H1 (cell line): ENCODE data around the gene ETS1. TPM values are rescaled to one million over a fixed set of nuclear protein-coding genes. Genes with fewer than 3 reads are reported as not detected.

Source experiments
- CTCF ChIA-PET: fragments of 300-600 bp; sonication (Branson Sonifier 250); formaldehyde crosslinking; loops from one replicate; lab custom pipeline; 2021; ENCODE audit not compliant: partially characterized antibody; lab: Charles Lee
- POLR2A ChIA-PET: fragments of 300-600 bp; sonication (Branson Sonifier 250); formaldehyde crosslinking; loops from one replicate; lab custom pipeline; 2021; ENCODE audit warnings: inconsistent platforms; ENCODE audit not compliant: partially characterized antibody; lab: Charles Lee
- DNase-seq, 2 experiments: peaks; one replicate each; pipeline versions ENCODE4 v3.0.0 to v3.0.0-alpha.2; 2010 to 2022; ENCODE audit warnings: low spot score in 2 of 2, low read depth in 1 of 2, mixed read lengths in 1 of 2
- FAIRE-seq: peaks from 2 replicates; lab custom pipeline; 2011; peaks lifted over from hg19 to GRCh38; lab: Jason Lieb, UNC
- H2AFZ ChIP-seq: 2 replicates; pipeline ENCODE4 v1.8.1; 2012; ENCODE audit warnings: low read length, inconsistent platforms
- H2AK5ac ChIP-seq: 2 replicates; pipeline ENCODE4 v1.6.1; 2013; ENCODE audit warnings: low read depth, low read length
- H2BK120ac ChIP-seq: replicated peaks from 2 replicates; pipeline ENCODE3; 2013; ENCODE audit warnings: low read depth, low read length, inconsistent platforms
- H2BK12ac ChIP-seq: 2 replicates; pipeline ENCODE4 v1.6.1; 2013; ENCODE audit warnings: low read depth, low read length
- H2BK15ac ChIP-seq: 2 replicates; pipeline ENCODE4 v1.6.1; 2013; ENCODE audit warnings: low read length
- H2BK20ac ChIP-seq: 2 replicates; pipeline ENCODE4 v1.6.1; 2013; ENCODE audit warnings: low read length
- H2BK5ac ChIP-seq: 2 replicates; pipeline ENCODE4 v1.6.1; 2013; ENCODE audit warnings: low read depth, low read length
- H3K14ac ChIP-seq: 2 replicates; pipeline ENCODE4 v1.6.1; 2013; ENCODE audit warnings: inconsistent platforms; ENCODE audit not compliant: insufficient read length
- H3K18ac ChIP-seq: 2 replicates; pipeline ENCODE4 v1.6.1; 2013; ENCODE audit warnings: low read length; ENCODE audit errors: extremely low read depth
- H3K23ac ChIP-seq: 2 replicates; pipeline ENCODE4 v1.6.1; 2013; ENCODE audit warnings: inconsistent platforms; ENCODE audit not compliant: insufficient read length
- H3K23me2 ChIP-seq: 2 replicates; pipeline ENCODE4 v1.6.1; 2013; ENCODE audit warnings: low read depth, low read length
- H3K27ac ChIP-seq: 2 replicates; pipeline ENCODE4 v1.6.1; 2011; ENCODE audit warnings: low read depth, low read length, inconsistent platforms
- H3K27me3 ChIP-seq, 4 experiments: replicated peaks in 1 of 4; 1 replicate in 1 of 4; 2 replicates in 3 of 4; pipeline versions ENCODE4 v1.6.1 to v1.8.1; 2011 to 2013; ENCODE audit warnings: low read length in 3 of 4, mild to moderate bottlenecking in 3 of 4, inconsistent platforms in 2 of 4, mixed read lengths in 2 of 4, moderate library complexity in 1 of 4; ENCODE audit not compliant: control insufficient read depth in 3 of 4, insufficient read depth in 3 of 4; ENCODE audit errors: extremely low read depth in 1 of 4
- H3K36me3 ChIP-seq, 4 experiments: 2 replicates each; pipeline versions ENCODE4 v1.6.1 to v1.8.1; 2011 to 2013; ENCODE audit warnings: mild to moderate bottlenecking in 4 of 4, low read length in 3 of 4, moderate library complexity in 2 of 4, control low read depth in 1 of 4, inconsistent platforms in 1 of 4; ENCODE audit not compliant: insufficient read depth in 4 of 4, control insufficient read depth in 2 of 4
- H3K4ac ChIP-seq: replicated peaks from 2 replicates; pipeline ENCODE3; 2013; ENCODE audit warnings: low read length, low read depth, mixed read lengths, inconsistent platforms; ENCODE audit not compliant: insufficient read length
- H3K4me1 ChIP-seq, 4 experiments: replicated peaks in 1 of 4; 1 replicate in 1 of 4; 2 replicates in 3 of 4; pipeline versions ENCODE4 v1.6.1 to v1.8.1; 2011 to 2013; ENCODE audit warnings: low read length in 3 of 4, inconsistent platforms in 2 of 4, mixed read lengths in 1 of 4; ENCODE audit not compliant: insufficient read depth in 4 of 4, control insufficient read depth in 3 of 4
- H3K4me2 ChIP-seq, 2 experiments: 2 replicates each; pipeline versions ENCODE4 v1.6.1 to v1.8.1; 2011 to 2013; ENCODE audit warnings: low read depth in 2 of 2, low read length in 2 of 2, control low read depth in 1 of 2, inconsistent platforms in 1 of 2, mild to moderate bottlenecking in 1 of 2; ENCODE audit not compliant: insufficient read depth in 1 of 2
- H3K4me3 ChIP-seq, 4 experiments: fragments of 200-600, 300-600 bp in 1 of 4; sonication (generic), shearing (Covaris generic), sonication (Bioruptor Twin) in 1 of 4; 2 replicates each; pipeline versions ENCODE4 v1.5.1 to v1.8.1; 2011 to 2016; ENCODE audit warnings: low read length in 4 of 4, low read depth in 3 of 4, control low read depth in 2 of 4, inconsistent platforms in 2 of 4, mild to moderate bottlenecking in 2 of 4, mixed read lengths in 1 of 4, moderate library complexity in 1 of 4; ENCODE audit not compliant: insufficient read depth in 2 of 4; ENCODE audit errors: extremely low read depth in 1 of 4
- H3K56ac ChIP-seq: replicated peaks from 2 replicates; pipeline ENCODE3; 2013; ENCODE audit warnings: low read depth, mild to moderate bottlenecking, mixed read lengths, low read length, inconsistent platforms; ENCODE audit not compliant: insufficient read length
- H3K79me1 ChIP-seq: 2 replicates; pipeline ENCODE4 v1.6.1; 2013; ENCODE audit warnings: low read depth, low read length, control low read depth
- H3K79me2 ChIP-seq, 2 experiments: 2 replicates each; pipeline versions ENCODE4 v1.6.1 to v1.8.1; 2012 to 2013; ENCODE audit warnings: low read length in 2 of 2, mild to moderate bottlenecking in 2 of 2, inconsistent platforms in 1 of 2; ENCODE audit not compliant: insufficient read depth in 2 of 2, control insufficient read depth in 1 of 2
- H3K9ac ChIP-seq, 4 experiments: replicated peaks in 1 of 4; 1 replicate in 1 of 4; 2 replicates in 3 of 4; pipeline versions ENCODE4 v1.6.1 to v1.8.1; 2011 to 2013; ENCODE audit warnings: low read depth in 3 of 4, low read length in 3 of 4, control low read depth in 2 of 4, mild to moderate bottlenecking in 2 of 4, moderate library complexity in 2 of 4, inconsistent platforms in 1 of 4; ENCODE audit errors: extremely low read depth in 1 of 4
- H3K9me3 ChIP-seq, 2 experiments: 2 replicates each; pipeline versions ENCODE4 v1.6.1 to v1.8.1; 2012 to 2013; ENCODE audit warnings: mild to moderate bottlenecking in 2 of 2, moderate library complexity in 2 of 2, control low read depth in 1 of 2, inconsistent platforms in 1 of 2, low read depth in 1 of 2, low read length in 1 of 2, mixed read lengths in 1 of 2; ENCODE audit not compliant: insufficient read depth in 2 of 2
- H4K20me1 ChIP-seq, 2 experiments: replicated peaks in 1 of 2; 2 replicates each; pipeline versions ENCODE3 to v1.8.1; 2011 to 2013; ENCODE audit warnings: inconsistent platforms in 2 of 2, low read length in 2 of 2, mild to moderate bottlenecking in 1 of 2; ENCODE audit not compliant: insufficient read depth in 2 of 2, control insufficient read depth in 1 of 2
- H4K5ac ChIP-seq: 2 replicates; pipeline ENCODE4 v1.6.1; 2013; ENCODE audit warnings: low read length, low read depth, mixed read lengths, inconsistent platforms; ENCODE audit not compliant: insufficient read length
- H4K8ac ChIP-seq: 2 replicates; pipeline ENCODE4 v1.8.0; 2013; ENCODE audit warnings: mild to moderate bottlenecking, moderate library complexity, low read length, inconsistent platforms; ENCODE audit not compliant: insufficient read depth; ENCODE audit errors: extremely low read depth
- H4K91ac ChIP-seq: replicated peaks from 2 replicates; pipeline ENCODE3; 2013; ENCODE audit warnings: low read length, mixed read lengths, inconsistent platforms; ENCODE audit not compliant: insufficient read length
- BRCA1 ChIP-seq: IDR thresholded peaks from 2 replicates; pipeline ENCODE4 v1.6.1; 2012; ENCODE audit warnings: low read depth, low read length, improper control_type of control experiment
- EZH2 ChIP-seq: fragments of 200-600 bp; sonication (generic); IDR thresholded peaks from 2 replicates; pipeline ENCODE4 v1.7.1; 2012; ENCODE audit warnings: low read depth, mild to moderate bottlenecking, moderate library complexity, low read length, inconsistent platforms; ENCODE audit not compliant: severe bottlenecking
- GTF2F1 ChIP-seq: IDR thresholded peaks from 2 replicates; pipeline ENCODE4 v1.6.1; 2012; ENCODE audit warnings: low read depth, low read length, improper control_type of control experiment, borderline replicate concordance
- WGBS, 2 experiments: shearing (Covaris generic) in 1 of 2; methylation state at CpG; one replicate each; pipeline versions ENCODE4 v1.1.6 to v1.1.7; 2013 to 2015; ENCODE audit warnings: low lambda C conversion rate in 2 of 2, mixed read lengths in 2 of 2, inconsistent platforms in 1 of 2, low coverage in 1 of 2, missing lambda C conversion rate in 1 of 2; ENCODE audit not compliant: insufficient replicate concordance in 2 of 2, insufficient coverage in 1 of 2, insufficient read length in 1 of 2; ENCODE audit errors: extremely low coverage in 1 of 2, missing lambda C conversion rate in 1 of 2; 5-methylcytosine and 5-hydroxymethylcytosine counted together
- polyA plus RNA-seq, 7 experiments: library from polyadenylated mRNA; depleted of rRNA in 3 of 7; stranded (reverse) in 5 of 7; unstranded in 2 of 7; fragments of >200 nt in 5 of 7; fragments of 200-250 nt in 2 of 7; gene quantifications; 1 replicate in 5 of 7; 2 replicates in 1 of 7; 4 replicates in 1 of 7; pipeline versions ENCODE4 v1.2.1 to v1.2.3, GENCODE V29; 2011 to 2013; ENCODE audit warnings: missing spikeins in 2 of 7, mixed read lengths in 2 of 7
- total RNA-seq: library from RNA; stranded (reverse); fragmentation: NEBNext Ultra II Directional; extraction: Animal tissue kit (Norgen Biotek cat#: 25700); gene quantifications from 2 replicates; pipeline ENCODE4 v1.2.1, GENCODE V29; 2021

Gene ETS1
- total and polyA plus RNA-seq, 2 of the 8 experiments (the other 6 are each of a cell fraction or from before 2014, with no cell fraction given), result 10.0 to 35.3 TPM

DNA sequence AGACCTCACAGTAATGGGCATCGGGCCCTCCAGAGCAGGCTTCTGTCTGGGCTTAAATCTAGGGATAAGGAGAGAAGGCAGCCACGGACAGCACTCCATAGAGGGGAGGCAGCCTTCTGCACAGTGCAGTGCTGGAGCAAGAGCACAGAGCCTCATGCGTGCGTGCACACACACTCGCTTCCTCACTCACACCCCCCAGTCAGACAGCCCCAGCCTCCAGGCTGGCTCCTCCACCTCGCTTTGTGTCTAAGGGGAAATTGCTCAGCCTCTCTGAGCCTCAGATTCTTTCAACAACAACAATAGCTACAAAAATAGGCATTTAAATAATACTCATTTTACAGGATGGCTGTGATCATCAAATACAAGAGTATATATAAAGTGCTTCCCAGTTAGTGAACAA is 26.7 kb upstream of the ETS1 start:
- no peak overlapping the region for H2AFZ ChIP-seq
- no peak for TF ChIP-seq GTF2F1
- no peak for TF ChIP-seq BRCA1
- no peak for TF ChIP-seq EZH2
- TF ChIP-seq, all 59 proteins: peak for 0
- no peak overlapping the region for H4K8ac ChIP-seq
- H2BK20ac ChIP-seq, result no peak overlapping the region
- H3K18ac ChIP-seq, result no peak overlapping the region
- H3K27me3 ChIP-seq, result no peaks in the 10 kb centered on the region; a peak in 2 of 7 replicates
- no peaks in the 10 kb centered on the region for H3K36me3 ChIP-seq
- no peak overlapping the region for H3K4ac ChIP-seq
- ChIA-PET CTCF (interaction anchor here (1.1 to 22.9 kb wide), 3 partner anchors 12 to 217 kb away, joined by 3 to 319 read pairs (median 3); no protein-coding TSS in a partner anchor), POLR2A (no interaction called here)
- no peak overlapping the region for H3K23ac ChIP-seq
- no peak overlapping the region for H2BK15ac ChIP-seq
- WGBS, 2 experiments, result 96% methylated on average over 6 of the region's 6 CpGs; no CpG with 5 or more reads in 1 of the 2 experiments
- H3K23me2 ChIP-seq, result no peaks in the 10 kb centered on the region
- FAIRE-seq, result no peak
- H4K20me1 ChIP-seq, result no peaks in the 10 kb centered on the region
- no peak overlapping the region for H3K56ac ChIP-seq
- no peaks in the 10 kb centered on the region for H3K79me1 ChIP-seq
- no peaks in the 10 kb centered on the region for H3K79me2 ChIP-seq
- no peak overlapping the region for H3K4me2 ChIP-seq
- no peak overlapping the region for H3K27ac ChIP-seq
- H3K4me1 ChIP-seq, result peaks cover 0 to 3% (median 1%) of the 10 kb centered on the region in 4 experiments; a peak in 6 of 7 replicates
- H4K91ac ChIP-seq, result no peak overlapping the region
- H2AK5ac ChIP-seq, result no peak overlapping the region
- no peak for DNase-seq
- no peak overlapping the region for H4K5ac ChIP-seq
- H2BK5ac ChIP-seq, result no peak overlapping the region
- H2BK120ac ChIP-seq, result no peak overlapping the region
- H3K9ac ChIP-seq, result no peak overlapping the region
- no peaks in the 10 kb centered on the region for H3K9me3 ChIP-seq
- H2BK12ac ChIP-seq, result no peak overlapping the region; the same call in 1 of the 2 replicates
- no peak overlapping the region for H3K4me3 ChIP-seq
- H3K14ac ChIP-seq, result no peak overlapping the region
